ENCODE measurements around the gene PIP4K2B. TPM values are rescaled to one million over a fixed set of nuclear protein-coding genes. Genes with fewer than 3 reads are reported as not detected.
A peak's percentile ranks its signal among the peaks of the same experiment; 100 is the strongest.

Gene PIP4K2B
- total and polyA plus RNA-seq, 9 of the 15 experiments (the other 6 are each of a cell fraction or from before 2014, with no cell fraction given), result 3.7 to 29.9 (median 23.0) TPM

DNA sequence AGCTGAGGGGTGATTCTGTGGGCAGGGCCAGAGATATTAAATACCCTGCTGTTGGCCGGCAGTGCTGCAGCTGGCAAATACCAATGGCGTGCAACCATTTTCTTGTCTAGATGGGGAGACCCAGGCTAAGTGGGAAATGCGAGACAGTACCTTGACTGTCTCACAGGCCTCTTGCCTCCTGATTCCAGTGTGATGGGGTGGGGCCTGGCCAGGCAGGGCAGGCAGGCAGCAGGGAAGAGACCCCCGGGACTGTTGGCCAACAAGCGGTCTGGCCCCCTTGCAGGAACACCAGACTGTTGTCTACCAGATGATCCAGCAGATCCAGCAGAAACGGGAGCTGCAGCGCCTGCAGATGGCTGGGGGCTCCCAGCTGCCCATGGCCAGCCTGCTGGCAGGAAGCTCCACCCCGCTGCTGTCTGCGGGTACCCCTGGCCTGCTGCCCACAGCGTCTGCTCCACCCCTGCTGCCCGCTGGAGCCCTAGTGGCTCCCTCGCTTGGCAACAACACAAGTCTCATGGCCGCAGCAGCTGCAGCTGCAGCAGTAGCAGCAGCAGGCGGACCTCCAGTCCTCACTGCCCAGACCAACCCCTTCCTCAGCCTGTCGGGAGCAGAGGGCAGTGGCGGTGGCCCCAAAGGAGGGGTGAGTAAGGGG, 74.9 kb downstream of the PIP4K2B start:
- Histone ChIP-seq H3K27ac (ENCODE audit: extremely low read depth, low read depth, low read length) (no peak overlapping the region), H3K79me2 (ENCODE audit: control insufficient read depth, insufficient read depth, low read length) (no peaks in the 10 kb centered on the region), H3K4me1 (replicated peaks in 1 of 2; ENCODE audit: control insufficient read depth in 2 of 2, insufficient read depth in 2 of 2, low read length in 2 of 2) (peaks cover 32 to 57% of the 10 kb centered on the region in 2 experiments), H3K4me2 (ENCODE audit: insufficient read depth, low read length) (no peak overlapping the region), H3K9ac (ENCODE audit: insufficient read depth in 1 of 2, low read depth in 2 of 2, low read length in 2 of 2) (no peak overlapping the region), H3K4me3 (no peak overlapping the region), H3K36me3 (ENCODE audit: control insufficient read depth, insufficient read depth, low read length) (peaks cover 39% of the 10 kb centered on the region), H3K9me1 (ENCODE audit: control insufficient read depth, insufficient read depth, low read length) (peaks cover 8% of the 10 kb centered on the region), H3K27me3 (ENCODE audit: control insufficient read depth in 2 of 2, insufficient read depth in 2 of 2, low read length in 2 of 2) (no peaks in the 10 kb centered on the region), H4K20me1 (replicated peaks; ENCODE audit: control insufficient read depth, insufficient read depth, low read length) (no peaks in the 10 kb centered on the region), H2AFZ (ENCODE audit: low read depth, low read length) (no peak overlapping the region), H3K9me3 (replicated peaks; ENCODE audit: control insufficient read depth, insufficient read depth, low read depth, low read length) (no peaks in the 10 kb centered on the region)
- 88% methylated on average over 14 of the region's 16 CpGs for WGBS (ENCODE audit: insufficient coverage, low coverage, missing lambda C conversion rate)
- in situ Hi-C loops (cut with MboI) (no loop called here), intact Hi-C loops (cut with micrococcal nuclease) (no loop called here)
- ATAC-seq (no peak), DNase-seq (ENCODE audit: extremely low read depth in 1 of 4, low spot score in 3 of 4) (no peak), FAIRE-seq (no peak)
- no TSS peak for BruUV-seq (replicated peaks)
- TF ChIP-seq POLR2G (IDR thresholded peaks at IDR 0.05; ENCODE audit: low read depth, low read length) (peak; percentile 32; the same call in 1 of the 2 replicates), ELF1 (tag; IDR thresholded peaks at IDR 0.05) (no peak), ZFP30 (CRISPR knock-in tag; IDR thresholded peaks at IDR 0.05; ENCODE audit: borderline replicate concordance) (no peak)
- TF ChIP-seq, protein P1, sequence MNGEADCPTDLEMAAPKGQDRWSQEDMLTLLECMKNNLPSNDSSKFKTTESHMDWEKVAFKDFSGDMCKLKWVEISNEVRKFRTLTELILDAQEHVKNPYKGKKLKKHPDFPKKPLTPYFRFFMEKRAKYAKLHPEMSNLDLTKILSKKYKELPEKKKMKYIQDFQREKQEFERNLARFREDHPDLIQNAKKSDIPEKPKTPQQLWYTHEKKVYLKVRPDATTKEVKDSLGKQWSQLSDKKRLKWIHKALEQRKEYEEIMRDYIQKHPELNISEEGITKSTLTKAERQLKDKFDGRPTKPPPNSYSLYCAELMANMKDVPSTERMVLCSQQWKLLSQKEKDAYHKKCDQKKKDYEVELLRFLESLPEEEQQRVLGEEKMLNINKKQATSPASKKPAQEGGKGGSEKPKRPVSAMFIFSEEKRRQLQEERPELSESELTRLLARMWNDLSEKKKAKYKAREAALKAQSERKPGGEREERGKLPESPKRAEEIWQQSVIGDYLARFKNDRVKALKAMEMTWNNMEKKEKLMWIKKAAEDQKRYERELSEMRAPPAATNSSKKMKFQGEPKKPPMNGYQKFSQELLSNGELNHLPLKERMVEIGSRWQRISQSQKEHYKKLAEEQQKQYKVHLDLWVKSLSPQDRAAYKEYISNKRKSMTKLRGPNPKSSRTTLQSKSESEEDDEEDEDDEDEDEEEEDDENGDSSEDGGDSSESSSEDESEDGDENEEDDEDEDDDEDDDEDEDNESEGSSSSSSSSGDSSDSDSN (IDR thresholded peaks at IDR 0.05; ENCODE audit: borderline replicate concordance in 1 of 2, low read depth in 2 of 2, low read length in 2 of 2), result no peak
- ChIA-PET POLR2A (interaction anchor here (0.6 to 3.6 kb wide), 4 partner anchors 9 to 16 kb away, joined by 3 to 15 read pairs (median 3); no protein-coding TSS in a partner anchor), CTCF (ENCODE audit: low intra/inter-chr PET ratio) (no interaction called here)
